ENCODE data around the gene HDAC10.

The HDAC10 gene

GRCh38 chr22:50216055-50216683 lies 34.9 kb downstream of the HDAC10 start:
- H3K4me3 ChIP-seq (ENCODE audit: low read length): no peak overlapping the region
- TF ChIP-seq CTCF (conservative IDR thresholded peaks at IDR 0.05; ENCODE audit: low read depth, low read length): no peak
- no peak for DNase-seq (ENCODE audit: low read depth)

DNA sequence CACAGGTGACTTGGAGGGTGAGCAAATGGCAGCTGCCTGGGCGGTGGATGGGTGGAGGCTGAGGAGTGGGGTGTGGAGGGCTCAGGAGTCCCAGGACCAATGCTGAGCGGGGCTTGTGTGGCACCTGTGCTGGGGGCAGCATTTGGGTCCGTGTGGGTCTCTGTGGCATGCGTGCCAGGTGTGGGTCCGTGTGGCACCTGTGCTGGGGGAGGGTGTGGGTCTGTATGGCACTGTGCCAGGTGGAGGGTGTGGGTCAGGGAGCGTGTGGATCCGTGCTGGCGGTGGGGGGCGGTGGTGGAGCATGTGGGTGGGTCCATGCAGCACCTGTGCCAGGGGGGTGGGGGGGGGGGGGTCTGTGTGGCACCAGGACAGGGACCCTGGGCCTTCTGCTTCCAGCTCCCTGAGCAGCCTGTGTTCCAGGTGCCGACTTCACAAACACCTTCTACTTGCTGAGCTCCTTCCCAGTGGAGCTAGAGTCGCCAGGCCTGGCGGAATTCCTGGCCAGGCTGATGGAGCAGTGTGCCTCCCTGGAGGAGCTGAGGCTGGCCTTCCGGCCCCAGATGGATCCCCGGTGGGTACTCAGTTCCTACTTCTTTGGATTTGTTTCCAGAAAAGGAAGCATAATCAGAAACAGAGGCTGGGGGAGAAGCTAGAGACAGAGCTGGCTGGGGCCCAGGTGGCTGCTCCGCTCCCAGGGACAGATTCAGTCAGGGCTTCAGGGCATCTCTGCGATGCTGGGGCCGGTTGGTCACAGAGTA lies 35.6 kb downstream of the HDAC10 start:
- H3K4me3 ChIP-seq (ENCODE audit: low read length): no peak overlapping the region
- no peak for TF ChIP-seq CTCF (conservative IDR thresholded peaks at IDR 0.05; ENCODE audit: low read depth, low read length)
- no peak for DNase-seq (ENCODE audit: low read depth)

DNA sequence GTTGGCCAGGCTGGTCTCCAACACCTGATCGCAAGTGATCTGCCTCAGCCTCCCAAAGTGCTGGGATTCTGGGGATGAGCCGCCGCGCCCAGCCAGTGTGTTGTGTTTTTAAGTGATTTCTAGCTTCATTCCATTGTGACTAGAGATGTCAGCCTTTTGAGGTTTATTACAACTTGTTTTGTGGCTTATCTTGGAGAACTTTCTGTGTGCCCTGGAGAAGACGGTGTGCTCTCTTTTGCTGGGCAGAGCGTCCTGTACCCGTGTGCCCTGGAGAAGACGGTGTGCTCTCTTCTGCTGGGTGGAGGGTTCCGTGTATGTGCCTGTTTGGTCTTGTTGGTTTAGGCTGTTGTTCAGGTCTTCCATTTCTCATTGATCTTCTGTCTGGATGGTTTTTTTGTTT lies 37.8 kb downstream of the HDAC10 start:
- TF ChIP-seq CTCF (conservative IDR thresholded peaks at IDR 0.05; ENCODE audit: low read depth, low read length): no peak
- no peak for DNase-seq (ENCODE audit: low read depth)
- H3K4me3 ChIP-seq (ENCODE audit: low read length): no peak overlapping the region

DNA sequence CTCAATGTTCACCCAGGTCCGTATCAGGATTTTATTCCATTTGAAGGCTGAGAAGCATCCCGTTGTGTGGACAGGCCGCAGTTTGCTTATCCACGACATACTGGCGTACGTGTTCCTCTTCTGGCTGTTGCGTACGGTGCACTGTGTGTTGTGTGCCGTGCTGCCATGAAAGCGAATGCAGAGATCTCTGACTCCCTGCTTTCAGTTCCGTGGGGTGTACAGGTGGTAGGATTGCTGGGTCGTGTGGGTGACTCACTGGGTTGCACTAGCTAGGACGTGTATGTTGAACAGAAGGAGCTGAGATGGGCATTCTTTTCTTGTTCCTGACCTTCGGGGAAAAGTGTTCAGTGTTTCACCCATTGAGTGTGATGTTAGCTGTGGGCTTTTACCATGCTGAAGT lies 39.9 kb downstream of the HDAC10 start:
- no peak overlapping the region for H3K4me3 ChIP-seq (ENCODE audit: low read length)
- DNase-seq (ENCODE audit: low read depth): no peak
- TF ChIP-seq CTCF (conservative IDR thresholded peaks at IDR 0.05; ENCODE audit: low read depth, low read length): no peak

- DNase-seq (ENCODE audit: low read depth): no peak
- no peak for TF ChIP-seq CTCF (conservative IDR thresholded peaks at IDR 0.05; ENCODE audit: low read depth, low read length)
- H3K4me3 ChIP-seq (ENCODE audit: low read length): no peak overlapping the region
These were observed 40.5 kb downstream of the HDAC10 start for GRCh38 chr22:50210378-50211139.

GRCh38 chr22:50209893-50210292 lies 41.2 kb downstream of the HDAC10 start:
- no peak overlapping the region for H3K4me3 ChIP-seq (ENCODE audit: low read length)
- DNase-seq (ENCODE audit: low read depth): no peak

More at GRCh38 chr22:50209893-50210292, 41.2 kb downstream of the HDAC10 start:
- peak; percentile 95 for TF ChIP-seq CTCF (conservative IDR thresholded peaks at IDR 0.05; ENCODE audit: low read depth, low read length)
